ENCODE measurements around the gene FAF1.
A peak's percentile ranks its signal among the peaks of the same experiment; 100 is the strongest.

The FAF1 gene

DNA sequence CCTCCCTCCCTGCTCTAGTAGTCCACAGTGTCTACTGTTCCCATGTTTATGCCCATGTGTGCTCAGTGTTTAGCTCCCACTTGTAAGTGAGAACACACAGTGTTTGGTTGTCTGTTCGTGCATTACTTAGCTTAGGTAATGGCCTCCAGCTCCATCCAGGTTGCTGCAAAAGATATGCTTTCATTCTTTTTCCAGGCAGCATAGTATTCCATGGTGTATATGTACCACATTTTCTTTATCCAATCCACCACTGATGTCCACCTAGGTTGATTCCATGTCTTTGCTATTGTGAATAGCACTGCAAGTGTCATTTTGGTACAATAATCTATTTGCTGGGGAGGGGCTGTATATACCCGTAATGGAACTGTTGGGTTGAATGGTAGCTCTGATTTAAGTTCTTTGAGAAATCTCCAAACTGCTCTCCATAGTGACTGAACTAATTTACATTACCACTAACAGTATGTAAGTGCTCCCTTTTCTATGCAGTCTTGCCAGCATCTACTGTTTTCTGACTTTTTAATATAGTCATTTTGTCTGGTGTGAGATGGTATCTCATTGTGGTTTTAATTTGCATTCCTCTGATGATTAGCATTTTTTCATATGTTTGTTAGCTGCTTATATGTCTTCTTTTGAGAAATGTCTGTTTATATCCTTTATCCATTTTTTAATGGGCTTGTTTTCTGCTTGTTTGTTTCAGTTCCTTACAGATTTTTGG lies 344.9 kb downstream of the FAF1 start:
- no peak for TF ChIP-seq YY1 (IDR thresholded peaks at IDR 0.05; ENCODE audit: low read depth)
- no peak for TF ChIP-seq TAF1 (IDR thresholded peaks at IDR 0.05; ENCODE audit: low read depth)
- TF ChIP-seq, protein P1, sequence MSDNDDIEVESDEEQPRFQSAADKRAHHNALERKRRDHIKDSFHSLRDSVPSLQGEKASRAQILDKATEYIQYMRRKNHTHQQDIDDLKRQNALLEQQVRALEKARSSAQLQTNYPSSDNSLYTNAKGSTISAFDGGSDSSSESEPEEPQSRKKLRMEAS (IDR thresholded peaks at IDR 0.05), result no peak
- no peak for TF ChIP-seq CREB1 (IDR thresholded peaks at IDR 0.05; ENCODE audit: low read depth)
- no peak for TF ChIP-seq RAD21 (IDR thresholded peaks at IDR 0.05; ENCODE audit: low read depth)
- no peak for TF ChIP-seq ZBTB7A (IDR thresholded peaks at IDR 0.05; ENCODE audit: low read depth)
- TF ChIP-seq NFIC (IDR thresholded peaks at IDR 0.05), result no peak

DNA sequence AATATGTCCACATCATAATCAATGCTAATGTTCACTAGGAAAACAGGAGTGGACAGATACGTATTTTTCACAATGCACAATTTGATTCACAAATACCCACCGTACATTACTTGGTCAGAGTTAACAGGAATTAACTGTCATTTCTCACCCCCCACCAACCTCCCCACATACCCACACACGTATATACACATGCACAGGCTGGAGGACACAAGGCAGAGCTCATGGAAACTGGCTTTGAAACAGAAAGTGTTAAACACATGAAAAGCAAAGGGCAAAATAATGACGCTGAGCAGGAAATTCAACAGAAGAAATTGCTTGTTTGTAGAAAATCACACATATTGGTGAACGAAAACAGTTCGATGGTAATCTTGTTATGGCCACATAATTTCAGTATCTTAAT lies 348.4 kb downstream of the FAF1 start:
- TF ChIP-seq ZBTB7A (IDR thresholded peaks at IDR 0.05; ENCODE audit: low read depth), result no peak
- no peak for TF ChIP-seq NFIC (IDR thresholded peaks at IDR 0.05)
- TF ChIP-seq TCF12 (IDR thresholded peaks at IDR 0.05; ENCODE audit: low read depth), result no peak
- TF ChIP-seq, protein P1 (IDR thresholded peaks at IDR 0.05), result no peak
- no peak for TF ChIP-seq CEBPB (IDR thresholded peaks at IDR 0.05)
- TF ChIP-seq FOXM1 (IDR thresholded peaks at IDR 0.05; ENCODE audit: borderline replicate concordance, low read depth), result no peak
- TF ChIP-seq EP300 (IDR thresholded peaks at IDR 0.05; ENCODE audit: borderline replicate concordance), result no peak

DNA sequence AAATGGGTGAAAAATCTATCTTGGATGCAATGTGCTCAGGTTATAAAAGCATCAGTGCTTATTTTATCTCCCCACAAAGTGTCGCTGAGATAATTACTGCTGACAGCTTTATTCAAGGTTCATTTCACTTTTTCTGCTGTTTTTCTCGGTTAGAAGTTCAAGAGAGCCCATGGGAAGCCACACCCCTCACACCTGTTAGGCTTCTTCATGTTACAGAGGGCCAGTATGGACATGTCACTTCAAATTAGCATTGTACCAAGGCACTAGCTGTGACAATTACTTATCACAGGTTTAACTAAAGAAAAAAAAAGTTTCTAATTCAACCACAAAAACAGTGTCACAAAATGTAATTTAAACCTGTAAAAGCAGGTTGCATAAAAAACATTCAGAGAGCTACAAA lies 349.5 kb downstream of the FAF1 start:
- TF ChIP-seq CEBPB (IDR thresholded peaks at IDR 0.05), result no peak
- TF ChIP-seq YY1 (IDR thresholded peaks at IDR 0.05; ENCODE audit: low read depth), result no peak
- no peak for TF ChIP-seq EP300 (IDR thresholded peaks at IDR 0.05; ENCODE audit: borderline replicate concordance)
- TF ChIP-seq, protein P1 (IDR thresholded peaks at IDR 0.05), result no peak
- TF ChIP-seq, protein P2, sequence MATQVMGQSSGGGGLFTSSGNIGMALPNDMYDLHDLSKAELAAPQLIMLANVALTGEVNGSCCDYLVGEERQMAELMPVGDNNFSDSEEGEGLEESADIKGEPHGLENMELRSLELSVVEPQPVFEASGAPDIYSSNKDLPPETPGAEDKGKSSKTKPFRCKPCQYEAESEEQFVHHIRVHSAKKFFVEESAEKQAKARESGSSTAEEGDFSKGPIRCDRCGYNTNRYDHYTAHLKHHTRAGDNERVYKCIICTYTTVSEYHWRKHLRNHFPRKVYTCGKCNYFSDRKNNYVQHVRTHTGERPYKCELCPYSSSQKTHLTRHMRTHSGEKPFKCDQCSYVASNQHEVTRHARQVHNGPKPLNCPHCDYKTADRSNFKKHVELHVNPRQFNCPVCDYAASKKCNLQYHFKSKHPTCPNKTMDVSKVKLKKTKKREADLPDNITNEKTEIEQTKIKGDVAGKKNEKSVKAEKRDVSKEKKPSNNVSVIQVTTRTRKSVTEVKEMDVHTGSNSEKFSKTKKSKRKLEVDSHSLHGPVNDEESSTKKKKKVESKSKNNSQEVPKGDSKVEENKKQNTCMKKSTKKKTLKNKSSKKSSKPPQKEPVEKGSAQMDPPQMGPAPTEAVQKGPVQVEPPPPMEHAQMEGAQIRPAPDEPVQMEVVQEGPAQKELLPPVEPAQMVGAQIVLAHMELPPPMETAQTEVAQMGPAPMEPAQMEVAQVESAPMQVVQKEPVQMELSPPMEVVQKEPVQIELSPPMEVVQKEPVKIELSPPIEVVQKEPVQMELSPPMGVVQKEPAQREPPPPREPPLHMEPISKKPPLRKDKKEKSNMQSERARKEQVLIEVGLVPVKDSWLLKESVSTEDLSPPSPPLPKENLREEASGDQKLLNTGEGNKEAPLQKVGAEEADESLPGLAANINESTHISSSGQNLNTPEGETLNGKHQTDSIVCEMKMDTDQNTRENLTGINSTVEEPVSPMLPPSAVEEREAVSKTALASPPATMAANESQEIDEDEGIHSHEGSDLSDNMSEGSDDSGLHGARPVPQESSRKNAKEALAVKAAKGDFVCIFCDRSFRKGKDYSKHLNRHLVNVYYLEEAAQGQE (IDR thresholded peaks at IDR 0.05; ENCODE audit: low read depth), result no peak
- no peak for TF ChIP-seq TEAD4 (IDR thresholded peaks at IDR 0.05)
- TF ChIP-seq FOXM1 (IDR thresholded peaks at IDR 0.05; ENCODE audit: borderline replicate concordance, low read depth), result no peak
- TF ChIP-seq TAF1 (IDR thresholded peaks at IDR 0.05; ENCODE audit: low read depth), result no peak
- no peak for TF ChIP-seq TCF12 (IDR thresholded peaks at IDR 0.05; ENCODE audit: low read depth)
- TF ChIP-seq, protein P3, sequence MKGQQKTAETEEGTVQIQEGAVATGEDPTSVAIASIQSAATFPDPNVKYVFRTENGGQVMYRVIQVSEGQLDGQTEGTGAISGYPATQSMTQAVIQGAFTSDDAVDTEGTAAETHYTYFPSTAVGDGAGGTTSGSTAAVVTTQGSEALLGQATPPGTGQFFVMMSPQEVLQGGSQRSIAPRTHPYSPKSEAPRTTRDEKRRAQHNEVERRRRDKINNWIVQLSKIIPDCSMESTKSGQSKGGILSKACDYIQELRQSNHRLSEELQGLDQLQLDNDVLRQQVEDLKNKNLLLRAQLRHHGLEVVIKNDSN (IDR thresholded peaks at IDR 0.05), result no peak
- no peak for TF ChIP-seq RAD21 (IDR thresholded peaks at IDR 0.05; ENCODE audit: low read depth)
- TF ChIP-seq CREB1 (IDR thresholded peaks at IDR 0.05; ENCODE audit: low read depth), result no peak
- TF ChIP-seq EGR1 (IDR thresholded peaks at IDR 0.05), result no peak
- TF ChIP-seq NFIC (IDR thresholded peaks at IDR 0.05), result no peak
- no peak for TF ChIP-seq ZBTB7A (IDR thresholded peaks at IDR 0.05; ENCODE audit: low read depth)

DNA sequence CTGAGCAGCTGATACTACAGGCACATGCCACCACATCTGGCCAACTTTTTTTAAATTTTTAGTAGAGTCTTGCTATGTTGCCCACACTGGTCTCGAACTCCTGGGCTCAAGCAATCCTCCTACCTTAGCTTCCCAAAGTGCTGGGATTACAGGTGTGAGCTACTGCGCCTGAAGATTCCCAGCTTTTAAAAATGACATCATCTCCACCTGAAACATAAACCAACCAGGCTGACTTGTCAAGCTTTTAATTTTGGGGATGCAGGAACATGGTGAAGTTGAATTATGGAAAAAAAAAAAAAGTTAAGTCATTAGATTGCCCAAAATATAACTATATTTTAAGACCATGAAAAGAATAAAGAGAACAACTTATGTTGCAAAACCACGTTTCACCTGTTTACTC lies 350.6 kb downstream of the FAF1 start:
- TF ChIP-seq, protein P2 (IDR thresholded peaks at IDR 0.05; ENCODE audit: low read depth), result no peak
- TF ChIP-seq EP300 (IDR thresholded peaks at IDR 0.05; ENCODE audit: borderline replicate concordance) (no peak), TEAD4 (IDR thresholded peaks at IDR 0.05) (no peak), CREB1 (IDR thresholded peaks at IDR 0.05; ENCODE audit: low read depth) (no peak), YY1 (IDR thresholded peaks at IDR 0.05; ENCODE audit: low read depth) (no peak), FOXM1 (IDR thresholded peaks at IDR 0.05; ENCODE audit: borderline replicate concordance, low read depth) (no peak), RAD21 (IDR thresholded peaks at IDR 0.05; ENCODE audit: low read depth) (no peak), NFIC (IDR thresholded peaks at IDR 0.05) (no peak), TCF12 (IDR thresholded peaks at IDR 0.05; ENCODE audit: low read depth) (no peak), ZBTB7A (IDR thresholded peaks at IDR 0.05; ENCODE audit: low read depth) (no peak), CEBPB (IDR thresholded peaks at IDR 0.05) (no peak), EGR1 (IDR thresholded peaks at IDR 0.05) (no peak), TAF1 (IDR thresholded peaks at IDR 0.05; ENCODE audit: low read depth) (no peak)
- TF ChIP-seq, protein P1 (IDR thresholded peaks at IDR 0.05), result no peak
- TF ChIP-seq, protein P3 (IDR thresholded peaks at IDR 0.05), result no peak

DNA sequence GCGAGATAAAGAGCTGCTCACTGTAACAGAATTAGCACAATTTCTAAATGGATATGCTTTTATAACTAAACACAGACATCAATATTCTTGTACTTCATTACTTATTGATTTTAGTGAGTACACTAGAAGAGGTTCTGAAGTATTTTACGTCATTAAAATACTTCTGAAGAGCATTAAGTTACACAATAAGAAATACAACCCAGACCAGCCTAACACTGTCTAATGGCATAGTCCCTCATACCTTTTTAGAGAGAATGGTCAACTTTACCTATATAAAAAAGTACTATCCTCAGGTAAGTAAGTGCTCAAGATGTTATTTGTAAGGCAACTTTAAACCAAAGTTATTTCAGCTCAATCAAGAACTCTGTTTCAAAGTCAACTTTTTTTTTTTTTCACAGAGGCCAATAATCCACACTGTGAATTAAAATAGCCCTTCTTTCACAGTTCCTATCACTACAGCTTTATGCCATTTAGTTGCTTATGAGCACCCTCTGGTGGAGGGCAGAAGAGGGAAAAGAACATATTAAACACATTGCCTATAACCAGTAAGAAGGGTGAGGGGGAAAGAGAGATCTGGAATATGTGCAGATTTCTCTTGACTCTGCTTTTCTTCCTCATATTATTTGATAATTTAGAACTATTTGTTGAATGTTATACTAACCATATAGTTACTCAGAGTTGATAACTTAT lies 354.7 kb downstream of the FAF1 start:
- TF ChIP-seq ZBTB7A (IDR thresholded peaks at IDR 0.05; ENCODE audit: low read depth), result no peak
- peak; percentile 57 for TF ChIP-seq RAD21 (IDR thresholded peaks at IDR 0.05; ENCODE audit: low read depth)
